GM21526 (cell line): ENCODE measurements around the gene TMEM263.
"Not testable (repeated sequence)": the region's sequence is repeated elsewhere in the genome, so short reads cannot be mapped to it uniquely, and the experiment has no call there.

Experiments
- ATAC-seq: cut with Tn5 transposase; IDR thresholded peaks from one replicate; pipeline ENCODE4 v1.9.1; 2021; ENCODE audit warnings: moderate library complexity; ENCODE audit not compliant: unreplicated experiment, low FRiP score

The TMEM263 gene

DNA sequence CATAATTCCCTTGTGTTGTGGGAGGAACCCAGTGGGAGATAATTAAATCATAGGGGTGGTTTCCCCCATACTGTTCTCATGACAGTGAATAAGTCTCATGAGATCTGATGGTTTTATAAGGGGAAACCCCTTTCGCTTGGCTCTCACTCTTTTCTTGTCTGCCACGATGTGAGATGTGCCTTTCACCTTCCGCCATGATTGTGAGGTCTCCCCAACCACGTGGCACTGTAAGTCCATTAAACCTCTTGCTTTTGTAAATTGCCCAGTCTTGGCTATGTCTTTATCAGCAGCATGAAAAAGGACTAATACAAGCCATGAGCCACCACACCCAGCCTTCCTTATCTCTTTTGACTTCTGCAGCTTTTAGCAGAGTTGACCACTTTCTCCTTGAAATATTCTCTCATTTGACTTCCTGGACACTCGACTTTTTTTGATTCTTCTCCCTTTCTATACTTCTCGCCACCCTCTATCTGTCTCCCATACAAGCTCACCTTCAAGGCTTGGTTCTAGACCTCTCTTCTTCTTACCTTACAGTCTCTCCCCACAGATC is 29.0 kb downstream of the TMEM263 start:
- no peak for ATAC-seq

DNA sequence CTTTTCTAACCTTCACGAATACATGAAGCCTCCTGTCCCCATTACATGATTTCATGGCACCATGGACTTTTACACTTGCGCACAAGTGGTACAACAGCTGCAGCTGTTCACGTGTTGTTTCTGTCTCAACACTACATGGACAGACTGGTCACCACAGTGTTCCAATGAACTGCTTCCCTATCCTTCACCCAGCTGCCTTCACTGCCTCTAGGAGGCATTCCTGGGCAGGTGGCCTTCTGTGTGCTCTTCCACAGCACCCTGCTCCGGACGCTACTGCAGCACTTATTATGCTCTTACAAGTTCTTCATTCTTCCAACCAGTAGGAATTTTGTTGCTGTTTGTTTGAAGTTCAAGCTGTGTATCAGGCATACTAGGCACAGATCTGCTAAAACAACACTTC is 29.8 kb downstream of the TMEM263 start:
- ATAC-seq, result no peak

DNA sequence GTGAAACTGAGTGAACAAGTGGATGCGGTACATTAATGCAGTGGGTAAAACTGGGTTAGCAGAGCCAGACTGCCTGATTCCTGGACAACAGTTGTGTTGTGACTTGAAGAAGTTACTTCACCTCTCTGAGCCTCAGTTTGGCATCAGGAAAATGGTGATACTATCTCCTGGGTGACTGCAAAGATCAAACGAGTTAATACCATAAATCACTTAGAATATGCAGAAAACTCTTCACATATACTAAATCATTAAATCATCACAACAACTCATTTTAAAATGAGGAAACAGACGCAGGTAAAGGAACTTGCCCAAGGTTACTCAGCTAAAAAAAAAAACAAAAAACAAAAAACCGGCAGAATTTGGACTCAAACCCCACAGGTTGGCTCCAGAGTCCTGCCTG is 30.4 kb downstream of the TMEM263 start:
- ATAC-seq, result no peak

DNA sequence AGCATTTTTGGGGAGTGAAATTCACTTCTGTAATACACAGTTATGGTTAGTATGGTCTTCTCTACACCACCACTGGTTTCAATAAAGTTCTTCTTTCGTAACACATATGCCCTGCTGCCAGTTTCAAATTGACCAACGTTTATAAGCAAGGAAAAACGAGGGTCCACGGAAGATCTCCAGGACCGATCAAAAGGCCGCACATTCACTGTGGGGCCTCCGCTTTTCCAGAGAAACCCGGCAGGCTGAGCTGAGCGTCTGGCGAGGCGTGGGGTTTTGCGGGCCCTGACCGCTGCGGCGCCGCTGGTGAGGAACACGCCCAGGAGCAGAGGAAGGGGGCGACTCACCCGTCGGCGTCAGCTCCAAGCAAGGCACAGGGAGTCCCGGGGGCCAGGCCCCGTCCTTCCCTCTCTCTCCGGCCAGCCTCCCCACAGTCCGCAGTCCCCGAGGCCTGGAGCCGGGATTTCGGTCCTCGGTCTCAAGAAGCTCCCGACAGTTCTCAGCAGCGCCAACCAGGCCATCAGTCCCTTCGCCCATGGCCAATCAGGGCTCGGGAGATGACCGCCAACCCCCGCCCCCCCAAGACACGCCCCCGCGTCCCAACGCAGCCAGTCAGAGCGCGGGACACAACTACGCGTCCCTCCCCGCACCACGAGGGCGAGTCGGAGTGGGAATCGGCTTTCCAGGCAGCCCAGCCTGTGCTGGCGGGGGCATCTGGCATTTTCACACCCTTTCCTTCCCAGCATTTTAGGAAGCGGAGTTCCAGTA is 31.1 kb downstream of the TMEM263 start, which contains the start of gene MTERF2:
TSS of gene MTERF2 (minus strand) at position 522 of the 765 bp plus-strand sequence. CDS start 8,432 bp downstream, outside the sequence.
- ATAC-seq, result peak; percentile 92

DNA sequence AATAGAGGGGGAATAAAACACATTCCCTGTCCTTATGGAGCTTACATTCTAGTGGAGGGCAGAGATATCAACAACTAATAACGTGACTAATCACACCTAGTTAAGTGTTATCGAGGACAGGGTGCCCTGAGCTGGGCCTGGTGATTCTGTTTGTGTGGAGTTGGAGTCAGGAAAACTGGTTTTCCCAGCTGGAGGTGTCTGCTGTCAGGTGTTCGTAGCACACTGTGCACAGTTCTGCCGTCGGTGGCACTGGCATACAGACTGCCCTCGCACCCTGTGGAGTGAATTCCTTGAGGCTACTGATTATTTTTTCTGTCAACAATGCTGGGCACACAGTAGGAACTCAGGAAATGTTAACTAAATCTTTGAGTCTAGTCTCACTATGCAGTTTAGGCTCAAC is 32.1 kb downstream of the TMEM263 start:
- ATAC-seq, result no peak

DNA sequence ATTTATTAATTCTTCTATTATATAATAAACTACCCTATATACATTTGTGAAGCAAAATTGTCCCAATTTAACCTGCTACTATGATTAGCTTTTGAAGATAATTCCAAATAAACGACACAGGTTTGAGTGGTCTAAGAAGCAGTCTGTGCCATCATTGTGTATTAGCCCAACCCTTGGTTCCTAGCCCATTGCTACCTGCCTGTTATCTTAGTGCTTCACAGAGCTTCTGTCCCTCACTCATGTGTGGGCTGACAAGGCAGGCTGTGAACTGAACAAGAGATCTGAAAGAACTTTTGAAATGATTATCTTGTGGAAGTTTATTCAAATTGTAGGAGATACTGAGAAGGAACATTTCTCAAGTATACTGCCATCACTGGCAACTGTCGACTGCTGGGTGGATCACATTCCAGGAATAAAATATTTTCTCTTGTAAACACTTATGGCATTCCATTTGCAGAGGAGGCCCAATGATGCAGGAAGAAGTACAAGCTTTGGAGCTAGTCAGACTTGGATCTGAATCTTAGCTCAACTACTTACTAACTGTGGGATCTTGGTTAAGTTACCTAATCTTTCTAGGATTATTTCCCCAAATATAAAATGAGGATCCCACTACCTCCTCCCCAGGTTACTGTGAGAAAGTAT is 39.0 kb downstream of the TMEM263 start:
- ATAC-seq, result no peak

DNA sequence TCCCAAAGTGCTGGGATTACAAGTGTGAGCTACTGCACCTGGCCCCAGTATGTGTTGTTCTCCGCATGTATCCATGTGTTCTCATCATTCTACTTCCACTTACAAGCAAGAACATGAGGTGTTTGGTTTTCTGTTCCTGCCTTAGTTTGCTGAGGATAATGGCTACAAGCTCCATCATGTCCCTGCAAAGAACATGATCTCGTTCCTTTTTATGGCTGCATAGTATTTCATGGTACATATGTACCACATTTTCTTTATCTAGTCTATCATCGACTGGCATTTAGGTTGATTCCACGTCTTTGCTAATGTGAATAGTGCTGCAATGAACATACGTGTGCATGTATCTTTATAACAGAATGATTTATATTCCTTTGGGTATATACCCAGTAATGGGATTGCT is 40.4 kb downstream of the TMEM263 start:
- not testable (repeated sequence) for ATAC-seq

DNA sequence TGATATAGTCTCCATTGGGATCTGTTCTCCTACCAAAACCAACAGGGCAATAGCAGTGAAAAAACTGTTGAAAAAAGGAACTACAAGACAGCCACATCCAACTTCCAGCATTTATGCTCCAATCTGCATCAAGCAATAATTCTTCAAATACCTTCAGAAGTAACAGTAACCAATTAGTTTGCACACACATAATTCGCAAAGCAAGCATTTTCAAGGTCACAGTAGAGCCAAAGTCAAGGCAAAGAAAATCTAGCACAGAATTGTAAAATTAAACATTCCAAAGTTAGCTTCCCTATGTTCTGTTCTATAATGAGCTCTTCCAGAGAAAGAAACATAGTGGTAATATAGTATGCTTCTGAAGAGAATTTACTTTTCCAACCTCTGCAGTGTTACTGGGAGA is 42.2 kb downstream of the TMEM263 start:
- no peak for ATAC-seq

DNA sequence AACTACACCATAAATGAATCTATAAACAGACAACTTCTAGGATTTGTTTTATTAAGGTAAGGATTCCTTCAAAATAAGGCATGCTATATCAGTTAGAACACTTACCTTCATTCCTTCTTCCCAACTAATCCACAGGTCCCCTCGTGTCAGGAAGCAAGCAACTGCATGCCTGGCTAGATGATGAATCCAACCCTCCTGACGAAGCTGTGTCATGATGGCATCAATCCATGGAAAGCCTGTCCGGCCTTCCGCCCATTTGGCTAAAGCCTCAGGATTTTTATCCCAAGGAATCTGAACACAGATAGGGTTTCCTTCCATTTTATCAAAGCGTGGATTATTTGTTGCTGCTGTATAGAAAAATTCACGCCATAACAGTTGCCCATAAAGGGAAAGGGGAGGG is 43.7 kb downstream of the TMEM263 start:
- ATAC-seq, result no peak

DNA sequence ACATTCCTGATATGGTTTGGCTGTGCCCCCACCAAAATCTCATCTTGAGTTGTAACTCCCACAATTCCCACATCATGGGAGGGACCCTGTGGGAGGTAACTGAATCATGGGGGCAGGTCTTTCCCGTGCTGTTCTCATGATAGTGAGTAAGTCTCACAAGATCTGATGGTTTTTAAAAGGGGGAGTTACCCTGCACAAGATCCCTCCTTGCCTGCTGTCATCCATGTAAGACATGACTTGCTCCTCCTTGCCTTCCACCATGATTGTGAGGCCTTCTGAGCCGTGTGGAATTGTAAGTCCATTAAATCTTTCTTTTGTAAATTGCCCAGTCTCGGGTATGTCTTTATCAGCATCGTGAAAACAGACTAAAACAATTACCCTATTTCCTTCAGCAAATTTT is 47.0 kb downstream of the TMEM263 start:
- not testable (repeated sequence) for ATAC-seq

DNA sequence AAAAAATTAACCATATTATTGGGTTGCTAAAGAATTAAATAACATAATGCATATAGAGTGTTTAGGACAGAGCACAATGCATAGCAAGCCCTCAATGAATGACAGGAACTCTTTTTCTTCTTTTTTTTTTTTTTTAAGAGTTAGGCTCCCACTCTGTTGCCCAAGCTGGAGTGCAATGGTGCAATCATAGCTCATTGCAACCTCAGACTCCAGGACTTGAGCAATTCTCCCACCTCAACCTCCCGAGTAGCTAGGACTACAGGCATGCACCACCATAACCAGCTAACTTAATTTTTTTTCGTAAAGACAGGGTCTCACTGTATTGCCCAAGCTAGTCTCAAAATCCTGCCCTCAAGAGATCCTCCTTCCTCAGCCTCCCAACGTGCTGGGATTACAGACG is 51.7 kb downstream of the TMEM263 start:
- no peak for ATAC-seq

DNA sequence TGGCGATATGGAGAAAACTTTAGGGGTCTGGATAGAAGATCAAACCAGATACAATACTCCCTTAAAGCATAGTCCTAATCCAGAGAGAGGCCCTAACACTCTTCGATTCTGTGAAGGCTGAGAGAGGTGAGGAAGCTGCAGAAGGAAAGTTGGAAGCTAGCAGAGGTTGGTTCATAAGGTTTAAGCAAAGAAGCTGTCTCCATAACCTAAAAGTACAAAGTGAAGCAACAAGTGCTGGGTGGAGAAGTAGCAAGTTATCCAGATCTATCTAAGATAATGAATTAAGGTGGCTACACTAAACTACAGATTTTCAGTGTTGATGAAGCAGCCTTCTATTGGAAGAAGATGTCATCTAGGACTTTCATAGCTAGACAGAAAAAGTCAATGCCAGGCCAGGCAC is 55.8 kb downstream of the TMEM263 start:
- no peak for ATAC-seq

DNA sequence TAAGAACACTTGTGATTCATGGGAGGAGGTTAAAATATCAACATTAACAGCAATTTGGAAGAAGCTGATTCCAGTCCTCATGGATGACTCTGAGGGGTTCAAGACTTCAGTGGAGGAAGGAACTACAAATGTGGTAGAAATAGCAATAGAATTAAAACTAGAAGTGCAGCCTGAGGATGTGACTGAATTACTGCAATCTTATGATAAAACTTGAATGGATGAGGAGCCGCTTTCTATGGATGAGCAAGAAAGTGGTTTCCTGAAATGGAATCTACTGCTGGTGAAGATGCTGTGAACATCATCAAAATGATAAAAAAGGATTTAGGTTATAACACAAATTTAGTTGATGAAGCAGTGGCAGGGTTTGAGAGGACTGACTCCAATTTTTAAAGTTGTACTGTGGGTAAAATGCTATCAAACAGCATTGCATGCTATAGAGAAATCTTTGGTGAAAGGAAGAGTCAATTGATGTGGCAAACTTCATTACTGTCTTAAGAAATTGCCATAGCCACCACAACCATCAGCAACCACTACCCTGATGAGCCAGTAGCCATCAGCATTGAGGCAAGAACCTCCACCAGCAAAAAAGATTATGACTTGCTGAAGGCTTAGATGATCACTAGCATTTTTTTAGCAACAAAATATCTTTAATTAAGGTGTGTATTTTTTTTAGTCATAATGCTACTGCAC is 57.2 kb downstream of the TMEM263 start:
- no peak for ATAC-seq

DNA sequence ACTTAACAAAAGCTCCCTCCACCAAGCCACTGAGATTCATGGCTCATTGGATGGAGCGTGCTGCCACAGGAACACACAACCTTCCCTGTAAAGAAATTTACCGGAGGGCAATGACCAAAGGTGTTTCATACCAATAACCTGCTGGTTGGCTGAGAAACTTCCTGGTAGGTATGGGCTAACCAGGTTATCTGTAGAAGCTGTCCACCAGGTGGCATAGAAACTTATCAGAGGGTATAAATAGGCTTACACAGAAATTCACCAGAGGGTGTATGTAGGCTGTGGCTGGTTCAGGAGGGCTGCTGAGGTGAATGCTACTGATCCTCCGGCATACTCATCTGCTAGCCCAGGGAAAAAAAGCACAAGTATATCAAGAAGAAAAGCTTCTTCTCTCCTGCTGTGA is 58.3 kb downstream of the TMEM263 start:
- no peak for ATAC-seq

DNA sequence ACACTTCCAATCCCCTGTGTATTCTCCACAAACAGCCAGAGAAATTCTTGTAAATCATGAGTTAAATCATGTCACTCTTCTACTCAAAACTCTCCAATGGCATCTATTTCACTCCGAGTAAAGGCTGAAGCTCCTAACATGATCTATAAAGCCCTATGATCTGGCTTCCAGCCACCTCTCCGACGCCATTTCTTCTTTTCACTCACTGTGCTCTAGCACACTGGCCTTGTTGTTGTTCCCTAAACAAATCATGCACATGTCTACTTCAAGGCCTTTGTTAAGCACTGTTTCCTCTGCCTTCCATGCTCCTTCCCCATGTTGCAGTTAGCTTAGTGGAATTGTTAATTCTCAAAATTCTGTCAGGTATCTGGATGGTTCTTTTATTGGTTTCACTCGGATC is 61.3 kb downstream of the TMEM263 start:
- no peak for ATAC-seq

DNA sequence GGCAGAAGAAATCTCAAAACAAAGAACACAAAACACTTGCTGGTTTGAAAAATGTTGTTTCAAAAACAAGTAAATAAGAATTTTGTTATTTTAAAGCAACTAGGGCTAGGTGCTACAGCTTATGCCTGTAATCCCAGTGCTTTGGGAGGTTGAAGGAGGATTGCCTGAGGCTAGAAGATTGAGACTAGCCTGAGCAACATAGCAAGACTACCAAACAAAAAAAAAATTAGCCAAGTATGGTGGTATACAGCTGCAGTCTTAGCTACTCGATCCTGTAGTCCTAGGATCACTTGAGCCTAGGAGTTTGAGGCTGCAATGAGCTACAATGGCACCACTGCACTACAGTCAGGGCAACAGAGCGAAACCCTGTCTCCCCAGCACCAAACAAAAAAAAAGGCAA is 63.8 kb downstream of the TMEM263 start:
- no peak for ATAC-seq
